Measurements from ENCODE around the gene PPP4R3C.

- no peak for TF ChIP-seq POLR2A (IDR thresholded peaks at IDR 0.05)
- no peak for TF ChIP-seq CTCF (IDR thresholded peaks at IDR 0.05 in 8 of 11, conservative IDR thresholded peaks at IDR 0.05 in 3 of 11)
These were observed 24.2 kb downstream of the PPP4R3C start for GRCh38 chrX:27438937-27439336.

Measured in spleen (tissue), 7 donors.